Measurements from ENCODE around the gene ZNF488.

Gene ZNF488

DNA sequence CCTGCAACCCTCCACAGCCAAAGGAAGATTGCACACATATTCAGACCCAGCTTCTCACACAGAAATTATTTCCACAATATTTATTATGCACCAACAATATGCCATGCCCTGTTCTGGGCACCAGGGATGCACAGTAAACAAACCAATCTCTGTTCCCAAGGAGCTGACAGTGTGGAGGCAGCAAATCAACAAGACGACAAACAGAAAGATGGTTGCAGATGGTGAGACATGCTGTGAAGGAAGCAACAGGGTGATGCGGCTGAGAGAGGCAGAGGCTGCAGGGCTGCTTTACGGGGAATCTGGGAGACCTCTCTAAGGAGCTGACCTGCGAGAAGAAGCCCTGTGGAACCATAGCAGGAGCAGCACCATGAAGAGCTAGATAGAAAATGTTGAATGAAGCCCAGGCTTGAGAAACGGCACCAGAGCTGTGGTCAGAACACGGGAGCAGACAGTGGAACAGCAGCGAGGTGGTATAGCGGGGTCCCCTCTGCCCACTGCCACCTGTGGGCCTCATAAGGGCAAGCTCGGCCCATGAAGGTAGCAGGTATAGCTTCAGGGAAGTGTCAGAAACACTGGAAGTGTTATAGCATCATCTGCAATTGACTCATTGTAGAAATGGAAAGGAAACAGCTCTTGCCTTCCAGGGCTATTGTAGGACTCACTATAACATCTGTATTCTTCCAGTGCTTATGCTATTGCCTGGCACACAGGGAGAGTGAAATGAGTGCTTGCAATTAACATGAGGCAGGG, 18.5 kb downstream of the ZNF488 start:
- no peak for DNase-seq

DNA sequence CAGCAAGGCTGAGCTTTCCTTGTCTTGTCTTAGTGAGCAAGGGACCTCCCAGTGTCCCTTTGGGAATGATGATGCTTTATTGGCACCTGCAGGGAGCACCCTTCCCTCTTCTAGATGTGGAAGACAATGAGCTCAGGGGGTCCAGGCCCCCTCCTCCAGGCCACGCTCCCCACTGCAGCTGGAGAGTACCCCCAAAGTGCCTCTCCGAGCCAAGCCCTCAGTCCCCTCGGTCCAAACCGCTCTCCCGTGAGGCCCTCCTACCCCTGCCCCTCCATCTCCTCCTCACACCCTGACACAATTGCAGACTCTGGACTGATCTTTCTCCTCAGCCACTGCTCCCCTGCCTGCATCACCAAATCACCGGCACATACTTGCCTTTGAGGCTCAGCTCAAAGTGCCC, 19.2 kb downstream of the ZNF488 start:
- DNase-seq = no peak

DNA sequence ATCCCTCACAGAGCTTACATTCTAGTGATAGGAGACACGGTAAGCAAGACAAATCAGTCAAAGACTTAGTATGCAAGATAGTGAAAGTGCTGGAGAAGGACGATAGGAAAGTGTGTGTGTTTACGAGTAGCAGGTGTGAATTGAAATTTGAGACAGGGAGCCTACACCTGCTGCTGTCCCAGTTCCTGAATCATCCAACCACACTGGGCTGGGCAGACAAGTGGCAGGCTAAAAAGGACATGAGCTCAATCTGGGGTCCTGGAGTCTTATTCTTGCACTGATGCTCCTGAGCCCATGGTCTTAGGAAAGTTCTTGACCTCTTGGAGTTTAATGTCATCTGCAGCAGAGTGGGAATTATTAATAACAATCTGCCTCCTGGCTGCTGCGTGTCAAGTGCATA, 19.7 kb downstream of the ZNF488 start:
- peak in 1 of 2 experiments; percentile 18 for DNase-seq

DNA sequence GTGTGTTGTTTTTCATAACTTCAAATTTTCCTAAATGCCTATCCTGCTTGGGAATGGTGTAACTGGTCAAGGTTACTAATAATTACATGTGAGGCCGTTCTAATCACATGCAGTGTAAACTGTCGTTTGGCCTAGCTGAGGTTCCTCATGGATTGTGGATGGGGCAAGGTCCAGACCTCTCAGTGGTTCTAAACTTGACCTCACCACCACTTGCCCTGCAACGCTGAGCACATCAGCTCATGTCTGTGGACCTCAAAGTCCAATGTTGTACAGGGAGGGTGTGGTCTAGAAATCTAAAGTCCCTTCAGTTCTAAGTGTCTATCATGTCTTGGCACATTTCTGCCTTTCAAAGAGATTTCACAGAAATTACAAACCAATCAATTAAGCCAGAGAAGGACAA, 20.3 kb downstream of the ZNF488 start:
- no peak for DNase-seq

DNA sequence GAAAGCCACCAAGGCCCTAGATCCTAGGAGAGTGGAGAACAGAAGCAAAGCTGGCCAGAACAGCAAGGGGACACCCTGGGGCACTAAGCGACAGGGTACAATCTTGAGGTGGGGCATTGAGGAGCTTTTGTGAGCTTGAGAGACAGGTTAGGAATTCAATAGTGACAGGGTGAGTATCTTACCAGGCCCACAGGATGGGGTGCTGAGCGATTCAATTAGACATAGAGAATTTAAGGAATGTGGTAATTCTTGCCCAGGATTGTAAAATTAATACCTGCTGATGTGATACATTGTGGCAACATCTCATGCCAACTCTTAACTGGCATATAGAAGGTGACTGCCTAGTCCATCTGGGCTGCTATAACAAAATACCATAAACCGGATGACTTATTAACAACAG, 21.9 kb downstream of the ZNF488 start:
- DNase-seq = no peak

DNA sequence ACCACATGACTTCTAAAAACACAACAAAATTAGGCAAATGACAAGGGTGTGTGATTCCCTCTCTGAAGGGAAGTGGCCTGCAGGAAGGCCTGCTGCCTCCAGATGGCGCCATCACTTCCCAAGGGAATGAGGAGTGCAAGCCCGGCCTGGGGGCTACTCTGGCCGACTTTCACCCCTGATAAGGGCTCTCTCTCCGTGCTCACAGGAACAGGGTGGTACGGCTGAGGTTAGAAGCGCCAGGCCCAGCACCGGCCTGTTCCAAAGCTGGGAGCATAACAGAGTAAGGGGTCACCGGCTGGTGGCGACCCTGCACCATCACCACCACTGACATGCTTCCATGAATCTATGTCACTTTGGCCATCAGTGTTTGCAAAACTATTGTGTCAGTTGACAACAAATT, 22.8 kb downstream of the ZNF488 start:
- no peak for DNase-seq

DNA sequence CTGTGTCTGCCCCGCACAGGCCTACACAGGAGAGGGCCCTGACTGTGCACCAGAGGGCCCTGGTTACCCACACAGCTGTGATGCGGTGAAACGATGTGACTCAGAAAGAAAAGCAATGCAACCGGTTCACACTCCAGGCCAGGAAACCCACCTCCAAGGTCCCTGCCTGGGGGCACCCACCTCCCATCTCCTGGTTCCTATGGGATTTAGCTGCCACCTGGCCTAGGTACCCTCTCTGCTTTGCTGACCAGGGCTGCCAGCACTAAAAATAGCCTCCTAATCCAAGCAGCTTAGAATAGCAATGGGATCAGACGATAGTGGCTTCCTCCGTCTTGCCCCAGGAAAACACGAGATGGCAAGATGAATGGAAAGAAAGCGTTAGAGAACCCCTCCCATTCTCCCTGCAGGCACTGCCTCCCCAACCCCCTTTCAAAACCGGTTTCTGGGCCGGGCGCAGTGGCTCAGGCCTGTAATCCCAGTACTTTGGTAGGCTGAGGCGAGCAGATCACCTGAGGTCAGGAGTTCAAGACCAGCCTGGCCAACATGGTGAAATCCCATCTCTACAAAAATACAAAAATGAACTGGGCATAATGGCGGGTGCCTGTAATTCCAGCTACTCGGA, 23.6 kb downstream of the ZNF488 start:
- DNase-seq = no peak

DNA sequence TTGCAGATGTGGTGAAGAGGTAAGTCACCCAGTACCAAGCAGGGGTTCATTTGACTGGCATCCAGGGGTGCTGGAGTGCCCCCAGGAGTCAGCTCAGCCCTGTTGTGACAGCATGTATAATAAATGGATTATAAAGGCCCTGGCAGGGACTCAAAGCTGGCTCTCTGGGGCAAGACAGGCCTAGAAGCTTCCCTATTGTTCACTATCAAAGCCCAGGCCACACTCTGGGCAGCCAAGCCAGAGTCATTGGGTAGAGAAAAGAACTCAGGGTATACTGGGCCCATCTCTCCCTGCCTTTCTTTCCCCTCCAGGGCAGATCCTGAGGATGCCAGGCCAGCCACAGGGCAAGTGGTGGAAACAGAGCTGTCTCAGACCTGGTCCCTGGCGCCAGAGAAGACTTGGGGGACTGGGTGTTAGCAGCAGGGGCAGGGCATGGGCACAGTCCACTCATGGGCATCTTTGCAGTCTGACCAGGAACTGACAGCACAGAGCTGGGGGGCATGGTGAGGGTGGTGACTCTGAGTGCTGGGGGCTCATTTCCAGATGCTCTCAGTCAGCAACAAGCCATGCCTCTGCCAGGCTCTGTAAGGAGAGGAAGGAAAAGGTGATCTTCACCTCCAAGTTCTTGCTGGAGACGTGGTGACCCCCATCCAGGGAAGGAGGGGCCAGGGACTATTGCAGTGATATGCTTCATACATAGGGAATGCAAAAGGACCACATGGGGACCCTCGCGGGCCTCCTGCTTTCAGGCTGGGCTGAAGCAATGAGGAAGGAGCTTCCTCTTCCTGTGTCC, 24.3 kb downstream of the ZNF488 start:
- no peak for DNase-seq

DNA sequence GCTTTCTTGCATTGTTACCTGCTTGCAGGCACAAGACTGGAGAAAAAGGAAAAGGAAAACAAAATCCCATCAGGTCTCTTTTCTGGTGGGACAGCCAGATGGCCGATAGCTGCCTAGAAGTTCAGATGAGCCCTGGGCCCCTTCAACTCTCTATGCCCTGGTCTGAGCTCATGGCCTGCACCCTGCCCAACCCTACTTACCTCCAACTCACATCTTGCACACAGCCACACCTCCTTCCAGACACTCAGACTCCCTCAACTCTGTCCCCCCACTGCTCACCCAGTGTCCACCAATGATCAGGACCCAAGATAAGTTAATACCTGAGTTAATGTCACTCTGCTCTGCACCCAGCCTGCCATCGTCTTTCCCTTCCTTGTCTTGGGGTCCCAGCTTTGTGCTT, 25.0 kb downstream of the ZNF488 start:
- DNase-seq = no peak

DNA sequence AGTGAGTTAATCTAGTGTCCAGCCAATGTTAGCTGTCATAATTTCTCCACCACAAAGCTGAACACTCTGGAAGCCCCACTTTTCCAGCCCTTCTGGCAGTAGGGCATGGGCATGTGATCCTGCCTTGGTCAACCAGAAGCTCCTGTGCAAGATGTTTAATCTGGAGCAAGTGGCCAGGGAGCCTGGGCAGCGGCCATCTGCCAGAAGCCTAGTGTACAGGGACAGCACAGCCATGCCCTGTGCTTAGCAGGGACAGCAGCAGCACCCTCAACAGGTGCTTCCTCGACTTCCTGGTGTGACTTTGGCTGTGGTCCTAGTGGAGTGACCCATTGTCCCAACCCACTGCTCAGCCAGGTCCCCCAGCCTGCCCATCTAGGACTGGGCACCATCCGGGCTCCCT, 25.6 kb downstream of the ZNF488 start:
- no peak for DNase-seq

DNA sequence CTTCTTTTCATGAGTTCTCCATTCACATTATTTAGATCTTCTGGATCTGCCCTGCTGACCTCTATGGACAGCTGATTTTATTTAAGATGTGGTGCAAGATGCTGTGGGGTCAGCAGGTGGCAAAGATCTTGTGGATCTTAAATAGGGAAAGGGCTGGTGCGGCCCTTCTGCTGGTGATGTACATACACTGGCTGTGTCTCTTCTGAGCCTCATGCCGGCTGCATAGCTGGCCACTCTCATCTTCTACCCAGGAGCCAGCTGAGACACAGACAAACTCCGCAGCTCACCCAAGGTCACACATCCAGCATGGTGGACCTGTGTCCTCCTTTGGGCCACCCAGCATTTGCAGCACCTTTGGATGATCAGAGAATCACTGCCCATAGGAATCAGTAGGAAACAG, 26.2 kb downstream of the ZNF488 start:
- DNase-seq = no peak

DNA sequence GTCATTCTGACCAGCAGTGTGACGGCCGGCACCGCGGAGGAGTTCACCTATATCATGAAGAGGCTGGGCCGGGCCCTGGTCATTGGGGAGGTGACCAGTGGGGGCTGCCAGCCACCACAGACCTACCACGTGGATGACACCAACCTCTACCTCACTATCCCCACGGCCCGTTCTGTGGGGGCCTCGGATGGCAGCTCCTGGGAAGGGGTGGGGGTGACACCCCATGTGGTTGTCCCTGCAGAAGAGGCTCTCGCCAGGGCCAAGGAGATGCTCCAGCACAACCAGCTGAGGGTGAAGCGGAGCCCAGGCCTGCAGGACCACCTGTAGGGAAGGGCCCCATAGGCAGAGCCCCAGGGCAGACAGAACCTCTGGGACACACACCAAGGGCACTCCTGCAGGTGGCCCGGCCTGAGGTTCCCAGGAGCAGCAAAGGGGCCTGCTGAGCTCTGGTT, 26.9 kb downstream of the ZNF488 start:
- DNase-seq = no peak

DNA sequence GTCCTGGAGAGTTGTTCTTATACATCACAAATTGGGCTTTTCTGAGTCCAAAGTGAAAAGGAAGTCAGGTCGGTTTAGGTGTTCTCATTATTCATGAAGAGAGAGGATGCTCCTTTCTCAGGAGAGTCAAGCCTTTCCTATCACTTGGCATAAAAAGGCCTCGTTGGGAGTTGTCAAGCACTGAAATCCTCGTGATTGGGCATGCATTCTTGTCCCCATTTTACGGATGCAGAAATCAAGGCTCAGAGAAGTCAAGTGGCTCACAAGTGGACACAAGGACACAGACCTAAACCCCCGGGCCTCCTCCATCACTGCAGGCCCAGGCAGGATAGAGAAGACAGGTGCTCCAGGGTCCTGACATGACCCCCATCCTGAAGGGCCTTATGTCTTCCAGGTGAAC, 27.4 kb downstream of the ZNF488 start:
- DNase-seq = no peak

DNA sequence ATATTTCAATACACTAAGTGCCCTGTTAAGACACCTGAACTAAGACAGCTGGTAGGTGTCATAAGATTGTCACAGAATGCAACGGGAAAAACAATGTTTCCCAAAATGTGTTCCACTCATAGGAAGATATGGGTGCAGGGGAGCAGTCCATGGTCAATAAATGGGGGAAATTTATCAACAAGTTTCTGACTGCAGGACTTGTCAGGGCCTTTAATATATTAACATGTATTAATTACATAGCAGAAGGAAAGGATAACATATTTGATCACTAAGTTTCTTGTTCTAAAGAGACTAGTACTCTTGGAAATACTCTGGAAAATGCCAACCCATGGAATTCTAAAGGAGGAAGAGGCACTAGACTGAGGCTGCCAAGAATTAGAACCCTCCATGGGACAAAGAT, 29.2 kb downstream of the ZNF488 start:
- no peak for DNase-seq

DNA sequence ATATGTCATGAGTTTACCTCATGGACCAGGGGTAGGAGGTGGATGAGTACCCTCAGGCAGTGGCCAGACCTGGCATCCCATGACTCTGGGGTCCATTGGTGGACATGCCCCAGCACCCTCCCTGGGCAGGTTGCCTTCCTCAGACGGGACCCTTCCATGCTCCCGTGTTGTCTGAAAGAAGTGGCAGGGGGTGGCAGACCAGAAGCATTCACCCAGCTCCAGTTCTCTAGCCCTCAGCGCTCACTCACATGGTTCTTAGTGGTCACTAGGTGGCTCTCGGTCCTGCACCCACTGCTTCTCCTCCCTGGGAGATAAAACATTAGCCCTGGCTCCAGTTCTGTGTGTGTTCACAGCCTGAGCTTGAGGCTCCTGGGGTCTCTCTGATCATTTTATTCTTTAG, 29.9 kb downstream of the ZNF488 start:
- DNase-seq = no peak

DNA sequence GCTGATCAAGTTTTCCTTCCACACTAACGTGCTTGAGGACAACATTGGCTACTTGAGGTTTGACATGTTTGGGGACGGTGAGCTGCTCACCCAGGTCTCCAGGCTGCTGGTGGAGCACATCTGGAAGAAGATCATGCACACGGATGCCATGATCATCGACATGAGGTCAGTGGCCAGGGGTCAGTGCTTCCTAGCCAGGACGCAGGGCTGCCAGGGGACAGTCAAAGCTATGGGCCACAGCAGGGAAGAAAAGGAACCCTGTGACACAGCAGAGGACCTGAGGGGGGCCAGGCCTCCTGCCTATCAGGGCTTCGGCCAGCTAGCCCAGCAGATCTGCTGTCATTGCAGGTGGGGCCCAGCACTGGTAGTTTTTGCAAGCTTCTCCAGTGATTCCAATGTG, 30.7 kb downstream of the ZNF488 start:
- DNase-seq = no peak

DNA sequence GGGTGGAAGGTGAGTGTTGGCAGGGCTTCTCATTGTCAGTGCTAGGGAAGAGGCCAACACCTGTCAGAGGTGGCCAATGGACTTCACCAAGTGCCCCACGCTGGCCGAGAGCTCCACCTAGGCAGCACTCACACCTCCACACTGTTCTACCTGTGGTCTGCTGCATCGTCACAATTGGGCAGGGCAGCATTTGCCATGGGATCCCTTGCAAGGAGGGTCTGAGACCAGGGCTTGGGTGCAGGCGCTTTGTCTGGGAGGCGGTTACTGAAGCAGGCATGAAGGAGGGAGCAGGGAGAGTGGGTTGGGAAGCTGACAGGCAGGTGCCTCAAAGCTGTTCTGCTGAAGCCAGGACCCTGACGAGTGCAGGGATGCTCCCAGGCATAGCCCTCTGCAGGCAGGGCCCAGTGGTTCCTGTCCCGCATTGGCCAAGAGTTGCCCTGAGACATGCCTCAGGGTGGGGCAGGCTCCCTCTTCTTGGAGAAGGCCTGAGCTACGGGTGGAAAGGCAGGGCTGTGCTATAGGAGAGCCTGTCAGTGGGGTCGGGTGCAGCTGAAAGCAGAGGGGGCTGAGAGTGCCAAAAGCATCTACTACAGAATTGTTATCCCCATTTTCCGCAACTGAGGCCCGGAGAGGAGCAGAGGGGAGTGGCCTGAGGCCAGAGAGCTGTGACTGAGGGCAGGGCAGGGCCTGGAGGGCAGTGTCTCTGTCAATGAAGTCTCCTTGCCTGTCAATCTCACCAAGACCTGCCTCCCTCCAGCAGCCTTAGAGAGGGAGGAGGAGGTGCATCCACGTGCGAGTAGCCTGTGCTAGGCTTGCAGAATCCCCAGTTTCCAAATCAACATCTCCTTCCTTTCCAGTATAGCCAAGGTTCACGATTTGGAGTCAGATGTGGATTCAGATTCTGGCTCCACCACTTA, 31.9 kb downstream of the ZNF488 start:
- no peak for DNase-seq

DNA sequence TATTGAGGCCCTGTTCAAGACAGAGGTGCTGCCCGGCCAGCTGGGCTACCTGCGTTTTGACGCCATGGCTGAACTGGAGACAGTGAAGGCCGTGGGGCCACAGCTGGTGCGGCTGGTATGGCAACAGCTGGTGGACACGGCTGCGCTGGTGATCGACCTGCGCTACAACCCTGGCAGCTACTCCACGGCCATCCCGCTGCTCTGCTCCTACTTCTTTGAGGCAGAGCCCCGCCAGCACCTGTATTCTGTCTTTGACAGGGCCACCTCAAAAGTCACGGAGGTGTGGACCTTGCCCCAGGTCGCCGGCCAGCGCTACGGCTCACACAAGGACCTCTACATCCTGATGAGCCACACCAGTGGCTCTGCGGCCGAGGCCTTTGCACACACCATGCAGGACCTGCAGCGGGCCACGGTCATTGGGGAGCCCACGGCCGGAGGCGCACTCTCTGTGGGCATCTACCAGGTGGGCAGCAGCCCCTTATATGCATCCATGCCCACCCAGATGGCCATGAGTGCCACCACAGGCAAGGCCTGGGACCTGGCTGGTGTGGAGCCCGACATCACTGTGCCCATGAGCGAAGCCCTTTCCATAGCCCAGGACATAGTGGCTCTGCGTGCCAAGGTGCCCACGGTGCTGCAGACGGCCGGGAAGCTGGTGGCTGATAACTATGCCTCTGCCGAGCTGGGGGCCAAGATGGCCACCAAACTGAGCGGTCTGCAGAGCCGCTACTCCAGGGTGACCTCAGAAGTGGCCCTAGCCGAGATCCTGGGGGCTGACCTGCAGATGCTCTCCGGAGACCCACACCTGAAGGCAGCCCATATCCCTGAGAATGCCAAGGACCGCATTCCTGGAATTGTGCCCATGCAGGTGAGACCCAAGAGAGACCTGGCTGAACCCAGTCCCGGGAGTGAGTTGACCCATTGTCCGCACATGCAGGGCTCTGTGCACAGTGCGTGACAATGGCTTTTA, 33.1 kb downstream of the ZNF488 start:
- DNase-seq = no peak

DNA sequence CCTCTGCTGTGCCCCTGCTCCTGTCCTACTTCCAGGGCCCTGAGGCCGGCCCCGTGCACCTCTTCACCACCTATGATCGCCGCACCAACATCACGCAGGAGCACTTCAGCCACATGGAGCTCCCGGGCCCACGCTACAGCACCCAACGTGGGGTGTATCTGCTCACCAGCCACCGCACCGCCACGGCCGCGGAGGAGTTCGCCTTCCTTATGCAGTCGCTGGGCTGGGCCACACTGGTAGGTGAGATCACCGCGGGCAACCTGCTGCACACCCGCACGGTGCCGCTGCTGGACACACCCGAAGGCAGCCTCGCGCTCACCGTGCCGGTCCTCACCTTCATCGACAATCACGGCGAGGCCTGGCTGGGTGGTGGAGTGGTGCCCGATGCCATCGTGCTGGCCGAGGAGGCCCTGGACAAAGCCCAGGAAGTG, 34.1 kb downstream of the ZNF488 start:
- no peak for DNase-seq

DNA sequence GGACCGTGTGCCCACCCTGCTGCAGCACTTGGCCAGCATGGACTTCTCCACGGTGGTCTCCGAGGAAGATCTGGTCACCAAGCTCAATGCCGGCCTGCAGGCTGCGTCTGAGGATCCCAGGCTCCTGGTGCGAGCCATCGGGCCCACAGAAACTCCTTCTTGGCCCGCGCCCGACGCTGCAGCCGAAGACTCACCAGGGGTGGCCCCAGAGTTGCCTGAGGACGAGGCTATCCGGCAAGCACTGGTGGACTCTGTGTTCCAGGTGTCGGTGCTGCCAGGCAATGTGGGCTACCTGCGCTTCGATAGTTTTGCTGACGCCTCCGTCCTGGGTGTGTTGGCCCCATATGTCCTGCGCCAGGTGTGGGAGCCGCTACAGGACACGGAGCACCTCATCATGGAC, 34.6 kb downstream of the ZNF488 start:
- no peak for DNase-seq

DNA sequence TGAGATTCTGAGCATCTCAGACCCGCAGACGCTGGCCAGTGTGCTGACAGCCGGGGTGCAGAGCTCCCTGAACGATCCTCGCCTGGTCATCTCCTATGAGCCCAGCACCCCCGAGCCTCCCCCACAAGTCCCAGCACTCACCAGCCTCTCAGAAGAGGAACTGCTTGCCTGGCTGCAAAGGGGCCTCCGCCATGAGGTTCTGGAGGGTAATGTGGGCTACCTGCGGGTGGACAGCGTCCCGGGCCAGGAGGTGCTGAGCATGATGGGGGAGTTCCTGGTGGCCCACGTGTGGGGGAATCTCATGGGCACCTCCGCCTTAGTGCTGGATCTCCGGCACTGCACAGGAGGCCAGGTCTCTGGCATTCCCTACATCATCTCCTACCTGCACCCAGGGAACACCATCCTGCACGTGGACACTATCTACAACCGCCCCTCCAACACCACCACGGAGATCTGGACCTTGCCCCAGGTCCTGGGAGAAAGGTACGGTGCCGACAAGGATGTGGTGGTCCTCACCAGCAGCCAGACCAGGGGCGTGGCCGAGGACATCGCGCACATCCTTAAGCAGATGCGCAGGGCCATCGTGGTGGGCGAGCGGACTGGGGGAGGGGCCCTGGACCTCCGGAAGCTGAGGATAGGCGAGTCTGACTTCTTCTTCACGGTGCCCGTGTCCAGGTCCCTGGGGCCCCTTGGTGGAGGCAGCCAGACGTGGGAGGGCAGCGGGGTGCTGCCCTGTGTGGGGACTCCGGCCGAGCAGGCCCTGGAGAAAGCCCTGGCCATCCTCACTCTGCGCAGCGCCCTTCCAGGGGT, 35.2 kb downstream of the ZNF488 start:
- no peak for DNase-seq
